Activated B cell treated with CpG ODN at 0.5 μM for 24 hours (primary cell): Measurements from ENCODE around the gene RPA3. TPM values are rescaled to one million over a fixed set of nuclear protein-coding genes. Genes with fewer than 3 reads are reported as not detected.

Experiments
- ATAC-seq: fragments of 200-7000 bp; cut with Tn5 transposase; one replicate; pipeline ENCODE4 v1.10.0; 2021; ENCODE audit warnings: low read depth, mild to moderate bottlenecking, moderate library complexity
- CTCF ChIA-PET: fragments of 350-600 bp; sonication (Branson Sonifier 250); formaldehyde crosslinking; loops from one replicate; lab custom pipeline; 2021; ENCODE audit warnings: antibody characterized with exemption; lab: Charles Lee
- POLR2A ChIA-PET: fragments of 350-600 bp; sonication (Branson Sonifier 250); formaldehyde crosslinking; loops from one replicate; lab custom pipeline; 2021; ENCODE audit warnings: antibody characterized with exemption; lab: Charles Lee
- DNase-seq: peaks from one replicate; pipeline ENCODE4 v3.0.0; 2022
- H3K27ac Mint-ChIP-seq: one replicate; pipeline ENCODE4 v1.8.0; 2020; ENCODE audit warnings: mixed read lengths
- H3K27me3 Mint-ChIP-seq: one replicate; pipeline ENCODE4 v1.8.0; 2021; ENCODE audit warnings: mixed read lengths
- H3K36me3 Mint-ChIP-seq: one replicate; pipeline ENCODE4 v1.8.0; 2021; ENCODE audit warnings: low read depth, mixed read lengths
- H3K4me1 Mint-ChIP-seq: one replicate; pipeline ENCODE4 v1.8.0; 2021; ENCODE audit warnings: mixed read lengths
- H3K4me3 Mint-ChIP-seq: one replicate; pipeline ENCODE4 v1.8.0; 2020; ENCODE audit warnings: mild to moderate bottlenecking, mixed read lengths
- H3K9me3 Mint-ChIP-seq: one replicate; pipeline ENCODE4 v1.8.0; 2020; ENCODE audit warnings: mixed read lengths
- intact Hi-C: fragments of 100-400 bp; cut with micrococcal nuclease; formaldehyde crosslinking; loops from one replicate; pipeline ENCODE4 v1.15.1; 2024
- total RNA-seq: library from RNA; stranded (reverse); gene quantifications from 2 replicates; pipeline ENCODE4 v1.2.3, GENCODE V29; 2022
- TF ChIP-seq, protein P1 (sequence below): fragments of 200-600 bp; IDR thresholded peaks from one replicate; pipeline ENCODE4 v1.8.0; 2022; ENCODE audit warnings: antibody characterized with exemption, mild to moderate bottlenecking

The RPA3 gene
- total RNA-seq, 1 donor from 2014 or later: 64.9 TPM

DNA sequence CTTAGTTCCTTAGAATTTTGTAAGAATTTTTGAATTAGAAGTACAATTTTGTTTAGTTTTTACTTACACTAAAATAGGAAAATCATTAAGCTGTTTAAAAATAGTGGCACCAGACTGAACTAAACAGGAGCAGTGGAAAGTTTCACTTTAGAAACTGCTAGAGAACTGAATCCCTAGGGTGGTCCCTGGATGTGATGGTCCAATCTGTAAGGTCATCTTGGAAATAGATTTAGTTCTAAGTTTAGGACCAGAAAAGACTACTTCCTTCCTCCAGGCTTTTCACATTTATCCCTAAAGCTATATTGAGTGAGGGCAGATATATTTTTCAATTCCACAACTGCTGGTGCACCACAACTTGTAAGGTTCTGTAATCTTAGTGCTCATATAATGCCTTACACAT is 19.0 kb downstream of the RPA3 start:
- no peak for ATAC-seq
- POLR2A ChIA-PET: no interaction called here
- CTCF ChIA-PET: no interaction called here
- Mint-ChIP-seq H3K36me3 (peaks cover 17% of the 10 kb centered on the region), H3K27me3 (no peaks in the 10 kb centered on the region), H3K9me3 (peaks cover 5% of the 10 kb centered on the region), H3K27ac (no peak overlapping the region), H3K4me3 (no peak overlapping the region), H3K4me1 (peaks cover 37% of the 10 kb centered on the region)
- DNase-seq: no peak
- TF ChIP-seq, protein P1, sequence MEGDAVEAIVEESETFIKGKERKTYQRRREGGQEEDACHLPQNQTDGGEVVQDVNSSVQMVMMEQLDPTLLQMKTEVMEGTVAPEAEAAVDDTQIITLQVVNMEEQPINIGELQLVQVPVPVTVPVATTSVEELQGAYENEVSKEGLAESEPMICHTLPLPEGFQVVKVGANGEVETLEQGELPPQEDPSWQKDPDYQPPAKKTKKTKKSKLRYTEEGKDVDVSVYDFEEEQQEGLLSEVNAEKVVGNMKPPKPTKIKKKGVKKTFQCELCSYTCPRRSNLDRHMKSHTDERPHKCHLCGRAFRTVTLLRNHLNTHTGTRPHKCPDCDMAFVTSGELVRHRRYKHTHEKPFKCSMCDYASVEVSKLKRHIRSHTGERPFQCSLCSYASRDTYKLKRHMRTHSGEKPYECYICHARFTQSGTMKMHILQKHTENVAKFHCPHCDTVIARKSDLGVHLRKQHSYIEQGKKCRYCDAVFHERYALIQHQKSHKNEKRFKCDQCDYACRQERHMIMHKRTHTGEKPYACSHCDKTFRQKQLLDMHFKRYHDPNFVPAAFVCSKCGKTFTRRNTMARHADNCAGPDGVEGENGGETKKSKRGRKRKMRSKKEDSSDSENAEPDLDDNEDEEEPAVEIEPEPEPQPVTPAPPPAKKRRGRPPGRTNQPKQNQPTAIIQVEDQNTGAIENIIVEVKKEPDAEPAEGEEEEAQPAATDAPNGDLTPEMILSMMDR: no peak
- intact Hi-C loops: no loop called here

DNA sequence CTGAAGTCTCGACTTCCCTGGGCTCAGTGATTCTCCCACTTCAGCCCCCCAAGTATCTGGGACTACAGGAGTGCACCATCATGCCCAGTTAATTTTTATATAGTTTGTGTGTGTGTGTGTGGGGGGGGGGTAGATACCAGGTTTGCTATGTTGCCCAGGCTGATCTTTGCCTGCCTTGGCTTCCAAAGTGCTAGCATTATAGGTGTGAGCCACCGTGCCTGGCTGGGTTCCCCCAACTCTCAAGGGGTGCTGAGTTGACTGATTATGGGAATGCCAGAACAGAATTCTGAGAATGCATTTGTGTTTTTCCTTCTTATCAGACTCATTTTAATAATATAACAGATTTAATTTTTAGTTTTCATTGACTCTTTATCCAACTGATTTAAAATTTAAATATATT is 19.5 kb downstream of the RPA3 start:
- peaks cover 18% of the 10 kb centered on the region for H3K36me3 Mint-ChIP-seq
- H3K27ac Mint-ChIP-seq: no peak overlapping the region
- H3K4me3 Mint-ChIP-seq: no peak overlapping the region
- ChIA-PET POLR2A (interaction anchor here (0.7 kb wide), 1 partner anchor 57 kb away, joined by 9 read pairs; no protein-coding TSS in a partner anchor), CTCF (no interaction called here)
- ATAC-seq (no peak), DNase-seq (no peak)
- intact Hi-C loops: no loop called here
- TF ChIP-seq, protein P1: no peak
- peaks cover 5% of the 10 kb centered on the region for H3K9me3 Mint-ChIP-seq
- H3K27me3 Mint-ChIP-seq: no peaks in the 10 kb centered on the region
- peaks cover 37% of the 10 kb centered on the region for H3K4me1 Mint-ChIP-seq

DNA sequence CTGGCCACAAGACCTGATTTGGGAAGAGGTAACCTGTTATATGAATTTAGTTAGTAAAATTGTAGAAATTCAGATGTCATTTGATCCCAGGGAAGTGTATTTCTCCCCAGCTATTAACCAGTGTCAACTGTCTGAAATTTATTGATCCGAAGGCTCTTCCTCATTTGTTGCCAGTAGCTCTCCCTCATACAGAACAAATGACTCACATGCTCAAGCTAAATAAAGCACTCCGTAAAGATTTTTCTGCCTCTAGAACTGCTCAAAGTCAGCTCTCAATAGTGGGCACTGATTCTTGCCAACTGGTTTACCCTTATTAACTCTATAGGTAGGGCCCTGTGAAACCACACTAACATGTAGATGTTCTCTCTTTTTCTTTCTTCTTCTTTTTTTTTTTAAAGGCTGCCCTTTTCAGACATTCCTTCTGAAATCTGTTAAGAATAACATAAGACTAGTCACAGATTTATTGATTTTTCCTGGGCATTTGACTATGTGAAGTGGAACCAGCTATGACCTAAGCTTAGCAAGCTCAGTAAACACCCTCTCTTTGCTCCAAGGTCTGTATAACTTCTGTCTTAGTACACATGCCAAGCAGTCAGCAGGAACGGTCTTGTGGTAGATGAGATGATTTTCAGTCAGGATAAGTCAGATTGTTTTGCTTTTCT is 21.8 kb downstream of the RPA3 start:
- TF ChIP-seq, protein P1: no peak
- Mint-ChIP-seq H3K4me1 (peaks cover 27% of the 10 kb centered on the region), H3K36me3 (peaks cover 21% of the 10 kb centered on the region), H3K9me3 (peaks cover 5% of the 10 kb centered on the region), H3K4me3 (no peak overlapping the region), H3K27ac (no peak overlapping the region), H3K27me3 (no peaks in the 10 kb centered on the region)
- POLR2A ChIA-PET: interaction anchor here (1.0 kb wide), 1 partner anchor 16 kb away, joined by 3 read pairs; no protein-coding TSS in a partner anchor
- ATAC-seq: no peak
- CTCF ChIA-PET: interaction anchor here (1.2 kb wide), 1 partner anchor 494 kb away, joined by 3 read pairs; no protein-coding TSS in a partner anchor
- intact Hi-C loops: no loop called here
- DNase-seq: no peak

DNA sequence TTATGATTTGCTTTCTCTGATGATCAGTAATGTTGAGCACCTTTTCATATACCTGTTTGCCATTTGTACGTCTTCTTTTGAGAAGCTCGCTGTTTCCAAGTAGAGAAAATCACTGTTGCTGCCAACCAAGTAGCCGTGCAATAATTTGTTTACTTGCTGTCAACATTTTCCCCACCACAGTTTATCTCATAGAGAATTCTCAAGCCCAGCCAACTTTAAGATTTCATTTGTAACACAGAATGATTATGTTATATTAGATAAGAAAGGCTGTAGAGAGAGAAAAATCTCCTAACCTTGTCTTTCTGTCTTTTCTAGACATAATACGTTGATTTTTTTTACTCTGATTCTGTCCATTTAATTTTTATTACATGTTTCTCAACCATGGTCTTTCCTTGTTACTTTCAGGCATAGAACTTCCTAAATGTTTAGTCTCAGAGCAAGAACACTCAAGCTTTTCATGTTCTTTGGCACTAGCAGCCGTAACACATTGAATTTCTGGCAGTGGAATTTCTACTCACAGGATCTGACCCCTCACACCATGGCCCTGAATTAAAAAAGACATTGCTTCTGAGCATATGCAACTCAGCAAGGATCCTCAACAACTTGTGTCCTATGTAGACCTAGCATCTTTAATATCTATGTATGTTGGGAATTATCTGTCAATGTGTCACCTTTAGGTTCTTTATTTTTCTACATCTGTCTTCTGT is 23.1 kb downstream of the RPA3 start:
- Mint-ChIP-seq H3K9me3 (peaks cover 5% of the 10 kb centered on the region), H3K27me3 (no peaks in the 10 kb centered on the region), H3K4me1 (peaks cover 16% of the 10 kb centered on the region), H3K27ac (no peak overlapping the region), H3K36me3 (peaks cover 21% of the 10 kb centered on the region), H3K4me3 (no peak overlapping the region)
- intact Hi-C loops: no loop called here
- no peak for ATAC-seq
- TF ChIP-seq, protein P1: no peak
- POLR2A ChIA-PET: interaction anchor here (0.6 kb wide), 1 partner anchor 275 kb away, joined by 9 read pairs; no protein-coding TSS in a partner anchor
- CTCF ChIA-PET: interaction anchor here (1.7 kb wide), 1 partner anchor 14 kb away, joined by 5 read pairs; no protein-coding TSS in a partner anchor
- no peak for DNase-seq

DNA sequence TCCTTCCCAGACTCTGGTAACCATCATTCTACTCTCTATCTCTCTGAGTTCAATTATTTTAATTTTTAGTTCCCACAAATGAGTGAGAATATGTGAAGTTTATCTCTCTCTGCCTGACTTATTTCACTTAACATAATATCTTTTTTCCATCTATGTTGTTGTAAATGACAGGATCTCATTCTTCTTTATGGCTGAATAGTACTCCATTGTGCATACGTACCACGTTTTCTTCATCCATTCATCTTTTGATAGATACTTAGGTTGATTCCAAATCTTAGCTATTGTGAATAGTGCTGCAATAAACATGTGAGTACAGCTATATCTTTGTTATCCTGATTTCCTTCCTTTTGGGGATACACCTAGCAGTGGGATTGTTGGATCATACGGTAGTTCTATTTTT is 23.9 kb downstream of the RPA3 start:
- POLR2A ChIA-PET: interaction anchor here (0.7 kb wide), 1 partner anchor 103 kb away, joined by 3 read pairs; no protein-coding TSS in a partner anchor
- TF ChIP-seq, protein P1: no peak
- Mint-ChIP-seq H3K27ac (no peak overlapping the region), H3K36me3 (peaks cover 22% of the 10 kb centered on the region), H3K4me1 (peaks cover 9% of the 10 kb centered on the region), H3K9me3 (peaks cover 5% of the 10 kb centered on the region), H3K4me3 (no peak overlapping the region), H3K27me3 (no peaks in the 10 kb centered on the region)
- ATAC-seq (no peak), DNase-seq (no peak)
- CTCF ChIA-PET: interaction anchor here (1.7 kb wide), 1 partner anchor 13 kb away, joined by 5 read pairs; no protein-coding TSS in a partner anchor
- intact Hi-C loops: no loop called here
